Endothelial cell of hepatic sinusoid (primary cell): ENCODE measurements around the gene CHST3.
"Not testable (repeated sequence)": the region's sequence is repeated elsewhere in the genome, so short reads cannot be mapped to it uniquely, and the experiment has no call there.

Source experiments
- in situ Hi-C: cut with HindIII; loops from 2 replicates; pipeline ENCODE4 v1.10.0; 2017; ENCODE audit warnings: low sequenced_read_pairs

Gene CHST3

DNA sequence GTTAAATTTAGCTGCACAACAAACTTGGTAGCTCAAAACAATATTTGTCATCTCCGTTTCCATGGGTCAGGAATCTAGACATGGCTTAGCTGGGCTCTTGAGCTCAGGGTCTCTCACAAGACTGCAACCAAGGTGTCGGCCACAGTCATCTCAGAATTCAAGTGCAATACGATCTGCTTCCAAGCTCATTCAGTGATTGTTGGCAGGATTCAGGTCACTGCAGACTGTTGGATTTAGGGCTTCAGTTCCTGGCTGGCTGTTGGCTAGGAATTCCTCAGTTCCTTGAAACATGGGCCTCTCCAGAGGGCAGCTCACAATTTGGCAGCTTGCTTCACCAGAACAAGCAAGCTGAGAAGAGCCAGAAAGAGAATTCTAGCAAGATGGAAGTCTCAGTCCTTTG is 17.5 kb upstream of the CHST3 start:
- in situ Hi-C loops, result no loop called here

DNA sequence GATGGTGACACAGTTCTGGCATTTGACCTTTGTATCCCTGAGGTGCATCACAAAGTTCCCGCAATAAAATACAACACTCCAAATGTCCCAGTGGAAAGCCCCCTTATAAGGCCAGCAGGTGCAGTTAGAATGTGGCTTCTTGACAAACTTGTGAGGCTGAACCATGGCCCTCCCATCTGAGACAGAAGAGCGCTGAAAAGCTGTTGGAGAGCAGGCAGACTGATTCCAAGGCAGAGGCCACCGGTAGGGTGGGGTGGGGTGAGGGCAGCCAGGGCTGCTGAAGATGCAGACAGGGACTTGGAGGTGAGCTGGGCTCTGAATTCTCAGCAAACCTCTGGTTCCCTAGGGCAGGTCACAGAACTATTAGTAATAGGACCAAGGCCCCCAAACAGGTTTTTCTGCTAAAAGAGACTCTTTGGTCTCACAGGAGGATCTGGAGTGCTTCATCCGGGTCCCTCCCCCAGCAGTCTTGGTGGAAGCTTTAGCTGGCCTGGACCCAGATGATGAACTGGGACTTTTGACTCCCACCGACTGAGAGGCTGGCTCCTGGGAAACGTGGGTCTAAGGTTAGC is 15.6 kb upstream of the CHST3 start:
- in situ Hi-C loops, result no loop called here

DNA sequence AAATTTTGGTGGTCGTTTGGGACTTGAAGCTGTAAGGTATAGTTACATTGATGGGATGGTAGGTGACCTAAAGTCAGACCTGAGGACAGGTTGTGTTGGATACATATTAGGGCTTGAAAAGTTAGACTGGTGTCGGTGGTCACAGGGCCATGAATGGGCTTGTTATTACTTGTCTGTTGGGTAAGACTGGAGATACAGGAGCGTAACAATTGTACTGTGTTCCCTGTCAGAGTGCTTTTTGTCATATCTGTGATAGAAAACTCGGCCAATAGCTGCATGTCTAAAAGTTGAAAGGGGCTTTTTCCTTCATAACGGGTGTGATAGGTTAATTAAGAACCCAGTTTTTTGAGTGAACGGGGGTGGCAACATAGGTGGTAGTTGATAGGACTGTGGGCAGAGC is 13.5 kb upstream of the CHST3 start:
- in situ Hi-C loops, result loop anchor here (5.0 to 10.0 kb wide), 3 partner anchors 42 to 392 kb away; partner anchors contain the start of genes ANAPC16 and ASCC1

DNA sequence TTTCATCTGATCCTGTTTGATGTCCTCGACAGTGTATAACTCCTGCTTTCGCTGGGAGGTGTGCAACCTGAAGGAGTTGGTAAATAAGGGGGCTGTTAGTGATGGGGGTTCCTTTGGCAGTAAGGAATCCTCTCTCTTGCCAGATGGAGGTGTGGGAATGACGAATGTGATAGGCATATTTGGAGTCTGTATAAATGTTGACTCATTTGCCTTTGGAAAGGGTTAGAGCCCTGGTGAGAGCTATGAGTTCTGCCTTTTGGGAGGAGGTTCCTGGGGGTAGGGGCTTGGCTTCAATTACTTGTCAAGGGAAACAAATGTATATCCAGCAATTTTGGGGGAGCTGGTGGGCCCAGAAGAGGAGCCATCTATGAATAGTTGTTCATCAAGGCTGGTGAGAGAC is 11.4 kb upstream of the CHST3 start:
- in situ Hi-C loops, result loop anchor here (5.0 to 10.0 kb wide), 3 partner anchors 40 to 390 kb away; partner anchors contain the start of genes ANAPC16 and ASCC1

GRCh38 chr10:71957546-71958275 is 6.5 kb upstream of the CHST3 start:
- in situ Hi-C loops, result loop anchor here (10.0 kb wide), 1 partner anchor 257 kb away; the partner anchor contains the start of genes ANAPC16 and ASCC1

- in situ Hi-C loops, result loop anchor here (10.0 kb wide), 1 partner anchor 255 kb away; the partner anchor contains the start of genes ANAPC16 and ASCC1
Observed at GRCh38 chr10:71959526-71959925, 4.7 kb upstream of the CHST3 start.

DNA sequence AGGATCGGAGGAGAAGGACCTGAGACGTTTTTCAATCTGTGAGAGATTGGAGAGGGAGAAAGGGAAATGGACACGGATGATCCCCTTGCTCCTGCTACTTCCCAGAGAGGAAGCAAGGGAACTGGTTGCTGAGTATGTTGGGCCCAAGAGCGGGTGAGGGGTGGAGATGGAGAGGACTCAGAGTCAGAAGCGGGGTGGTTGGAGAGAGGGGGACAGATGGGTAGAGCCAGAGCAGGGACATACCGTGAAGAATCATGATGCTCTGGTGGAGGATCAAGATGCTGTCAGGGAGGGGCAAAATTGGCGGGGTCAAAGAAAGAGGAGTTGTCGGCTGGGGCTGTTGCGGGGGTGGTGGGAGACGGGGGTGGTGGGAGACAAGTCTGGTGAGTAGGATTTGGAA is 2.4 kb upstream of the CHST3 start:
- in situ Hi-C loops, result no loop called here

GRCh38 chr10:71962901-71963300 is 1.3 kb upstream of the CHST3 start:
- in situ Hi-C loops, result no loop called here

- in situ Hi-C loops, result no loop called here
Observed at GRCh38 chr10:71963351-71964097, 671 bp upstream of the CHST3 start.

- in situ Hi-C loops, result no loop called here
Observed at GRCh38 chr10:71964743-71965515, 734 bp downstream of the CHST3 start.

DNA sequence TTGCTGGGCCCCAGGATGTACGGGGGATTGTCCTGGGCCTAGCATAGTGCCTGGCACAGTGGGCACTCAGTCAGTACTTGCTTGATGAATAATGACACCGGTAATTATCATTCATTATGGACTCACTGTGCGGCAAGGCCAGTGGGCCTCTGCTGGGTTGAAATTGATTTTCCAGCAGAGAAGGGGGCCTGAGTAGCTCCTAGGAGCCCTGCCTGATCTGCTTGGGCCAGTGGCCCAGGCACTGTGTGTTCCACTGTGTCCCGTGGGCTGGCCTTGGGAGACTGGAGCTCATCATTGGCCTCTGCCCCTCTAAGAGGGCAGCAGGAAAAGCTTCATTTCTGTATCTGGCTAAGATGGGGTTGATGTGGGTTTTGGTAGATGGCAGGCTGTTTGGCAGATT is 1.4 kb downstream of the CHST3 start:
- in situ Hi-C loops, result no loop called here

- in situ Hi-C loops, result no loop called here
Observed at GRCh38 chr10:71966046-71967004, 2.1 kb downstream of the CHST3 start.

GRCh38 chr10:71967958-71968357 is 3.8 kb downstream of the CHST3 start:
- in situ Hi-C loops, result not testable (repeated sequence)

DNA sequence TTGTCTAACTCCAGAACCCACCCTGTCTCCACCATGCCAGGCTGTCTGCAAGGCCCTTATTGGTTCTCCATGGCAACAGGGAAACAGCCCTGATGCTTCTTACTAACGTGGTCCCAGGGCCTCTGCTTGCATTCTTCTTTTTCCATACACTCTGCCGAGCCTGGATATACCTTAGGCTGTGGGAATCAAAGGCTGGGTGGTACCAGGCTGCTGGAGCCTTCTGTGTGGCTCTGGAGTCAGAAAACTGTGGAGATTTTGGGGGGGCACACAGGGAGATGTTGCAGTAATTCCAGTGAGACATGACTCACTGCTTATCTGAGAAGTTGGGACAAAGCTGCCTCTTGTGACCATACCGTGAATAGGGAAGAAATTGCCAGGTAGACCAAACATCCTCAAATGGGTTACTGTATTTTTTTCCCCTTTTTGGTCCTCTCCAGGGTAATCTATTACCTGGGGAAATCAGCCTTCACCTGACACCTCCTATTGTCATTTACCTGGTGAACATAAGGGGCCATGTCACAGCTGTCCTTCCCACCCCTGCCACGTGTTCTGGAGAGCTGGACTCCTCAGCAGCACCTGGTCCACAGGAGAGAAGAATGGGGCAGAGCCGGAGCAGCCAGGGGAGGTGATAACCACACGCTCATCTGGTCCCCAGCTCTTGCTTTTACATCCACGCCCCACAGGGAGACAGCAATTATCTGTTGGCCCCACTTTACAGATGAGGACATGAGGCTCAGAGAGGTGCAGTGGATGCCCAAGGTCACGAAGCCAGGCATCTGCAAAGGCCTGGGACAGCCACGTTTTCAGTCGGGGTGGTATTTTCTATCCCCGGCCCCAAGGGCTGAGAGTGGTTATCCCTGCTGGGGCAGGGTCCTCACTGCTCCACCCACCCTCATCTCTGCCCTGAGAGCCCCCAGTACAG is 4.6 kb downstream of the CHST3 start:
- in situ Hi-C loops, result no loop called here

- in situ Hi-C loops, result no loop called here
Observed at GRCh38 chr10:71969929-71970328, 5.7 kb downstream of the CHST3 start.

GRCh38 chr10:71970331-71970730 is 6.1 kb downstream of the CHST3 start:
- in situ Hi-C loops, result no loop called here

DNA sequence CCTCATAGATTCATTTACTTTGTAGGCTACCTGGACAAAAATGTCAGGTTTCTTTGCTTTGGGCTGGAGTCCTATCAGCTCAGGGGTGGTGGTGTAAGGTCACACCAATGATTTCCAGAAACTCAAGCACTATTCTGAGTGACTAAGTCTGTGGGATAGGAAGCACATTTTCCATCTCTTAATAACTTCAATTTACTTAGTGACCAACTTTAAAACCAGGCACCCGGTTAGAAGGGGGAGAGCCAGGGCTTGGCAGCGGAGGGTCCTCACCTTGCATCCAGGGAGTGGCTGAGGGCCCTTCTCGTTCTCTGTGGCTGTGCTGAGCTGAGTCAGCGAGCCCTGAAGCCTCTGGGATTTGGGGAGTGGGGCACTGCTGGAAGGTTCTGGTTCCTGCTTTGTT is 6.7 kb downstream of the CHST3 start:
- in situ Hi-C loops, result no loop called here

DNA sequence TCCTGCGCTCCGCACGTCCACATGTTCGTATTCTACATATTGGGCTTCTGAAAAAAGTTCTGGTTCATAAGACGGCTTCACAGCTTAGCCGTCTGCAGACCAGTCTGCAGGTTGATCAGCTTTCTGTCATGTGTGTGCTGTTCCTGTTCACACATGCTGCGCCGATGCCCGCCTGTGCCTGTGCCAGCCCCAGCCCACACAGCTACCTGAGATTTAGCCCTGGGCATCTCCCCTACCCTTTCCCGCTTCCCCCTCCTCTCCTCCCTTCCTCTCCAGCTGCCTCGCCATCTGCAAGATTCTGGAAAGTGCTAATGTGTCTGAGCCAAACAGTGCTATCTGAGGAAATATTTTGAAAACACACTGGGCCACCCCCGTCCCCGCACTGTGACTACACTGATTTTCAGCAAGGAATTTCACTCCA is 7.1 kb downstream of the CHST3 start:
- in situ Hi-C loops, result no loop called here
